Astrocyte (in vitro differentiated cells and primary cell): ENCODE data around the gene UBE2E2.

Source experiments
- CTCF ChIP-seq: IDR thresholded peaks from 2 replicates; pipeline ENCODE4 v1.5.1; 2011; ENCODE audit warnings: low read depth, mild to moderate bottlenecking, inconsistent platforms, low read length, moderate library complexity; ENCODE audit not compliant: insufficient read depth
- EZH2 ChIP-seq: IDR thresholded peaks from 2 replicates; pipeline ENCODE4 v1.6.1; 2012; ENCODE audit warnings: mild to moderate bottlenecking, low read length, inconsistent platforms; ENCODE audit not compliant: insufficient read depth

DNA sequence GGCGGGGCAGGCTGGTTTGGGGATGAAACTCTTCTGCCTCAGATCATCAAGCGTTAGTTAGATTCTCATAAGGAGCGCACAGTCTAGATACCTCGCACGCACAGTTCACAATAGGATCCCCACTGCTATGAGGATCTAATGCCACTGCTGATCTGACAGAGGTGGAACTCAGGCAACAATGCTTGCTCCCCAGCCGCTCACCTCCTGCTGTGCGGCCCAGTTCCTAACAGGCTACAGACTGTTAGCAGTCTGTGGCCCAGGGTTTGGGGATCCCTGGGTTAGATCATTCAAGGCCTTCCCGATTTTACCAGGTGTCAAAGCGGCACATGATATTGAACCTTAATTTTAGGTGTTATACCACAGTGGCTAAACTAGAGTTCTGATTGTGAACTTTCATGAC is 232.8 kb downstream of the UBE2E2 start:
- TF ChIP-seq EZH2 (no peak), CTCF (no peak)
